Cardiac fibroblast (primary cell): ENCODE results near the gene MEGF11.

Source experiments
- DNase-seq, 2 donors: peaks; one replicate each; pipeline versions ENCODE4 v3.0.0 to v3.0.0-alpha.2; 2010; ENCODE audit warnings: low read depth in 2 of 2
- H3K4me3 ChIP-seq, 2 donors: replicated peaks in 1 of 2; 1 replicate in 1 of 2; 2 replicates in 1 of 2; pipeline ENCODE4 v1.5.1; 2011; ENCODE audit warnings: low read depth in 2 of 2, low read length in 2 of 2, mild to moderate bottlenecking in 2 of 2, moderate library complexity in 1 of 2
- TF ChIP-seq, protein P1 (sequence below): IDR thresholded peaks from one replicate; pipeline ENCODE4 v1.5.1; 2011; ENCODE audit warnings: low read depth, mild to moderate bottlenecking, low read length, inconsistent platforms

MEGF11 gene

DNA sequence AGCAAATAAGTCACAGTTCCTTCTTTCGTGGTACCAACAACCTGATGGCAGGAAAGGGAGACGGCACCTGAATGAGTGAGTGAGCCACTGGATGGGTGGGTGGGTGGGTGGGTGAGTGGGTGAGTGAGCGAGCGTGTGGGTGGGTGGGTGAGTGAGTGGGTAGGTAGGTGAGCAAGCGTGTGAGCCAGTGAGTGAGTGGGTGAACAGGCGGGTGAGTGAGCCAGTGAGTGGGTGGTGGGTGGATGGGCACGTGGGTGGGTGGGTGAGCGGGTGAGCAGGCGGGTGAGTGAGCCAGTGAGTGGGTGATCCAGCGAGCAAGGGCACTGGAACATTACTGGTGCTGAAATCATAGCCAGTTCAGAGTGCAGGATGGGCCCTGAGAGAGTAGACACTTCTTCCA is 152.8 kb downstream of the MEGF11 start:
- H3K4me3 ChIP-seq = no peak overlapping the region
- TF ChIP-seq, protein P1, sequence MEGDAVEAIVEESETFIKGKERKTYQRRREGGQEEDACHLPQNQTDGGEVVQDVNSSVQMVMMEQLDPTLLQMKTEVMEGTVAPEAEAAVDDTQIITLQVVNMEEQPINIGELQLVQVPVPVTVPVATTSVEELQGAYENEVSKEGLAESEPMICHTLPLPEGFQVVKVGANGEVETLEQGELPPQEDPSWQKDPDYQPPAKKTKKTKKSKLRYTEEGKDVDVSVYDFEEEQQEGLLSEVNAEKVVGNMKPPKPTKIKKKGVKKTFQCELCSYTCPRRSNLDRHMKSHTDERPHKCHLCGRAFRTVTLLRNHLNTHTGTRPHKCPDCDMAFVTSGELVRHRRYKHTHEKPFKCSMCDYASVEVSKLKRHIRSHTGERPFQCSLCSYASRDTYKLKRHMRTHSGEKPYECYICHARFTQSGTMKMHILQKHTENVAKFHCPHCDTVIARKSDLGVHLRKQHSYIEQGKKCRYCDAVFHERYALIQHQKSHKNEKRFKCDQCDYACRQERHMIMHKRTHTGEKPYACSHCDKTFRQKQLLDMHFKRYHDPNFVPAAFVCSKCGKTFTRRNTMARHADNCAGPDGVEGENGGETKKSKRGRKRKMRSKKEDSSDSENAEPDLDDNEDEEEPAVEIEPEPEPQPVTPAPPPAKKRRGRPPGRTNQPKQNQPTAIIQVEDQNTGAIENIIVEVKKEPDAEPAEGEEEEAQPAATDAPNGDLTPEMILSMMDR = no peak
- DNase-seq = no peak

DNA sequence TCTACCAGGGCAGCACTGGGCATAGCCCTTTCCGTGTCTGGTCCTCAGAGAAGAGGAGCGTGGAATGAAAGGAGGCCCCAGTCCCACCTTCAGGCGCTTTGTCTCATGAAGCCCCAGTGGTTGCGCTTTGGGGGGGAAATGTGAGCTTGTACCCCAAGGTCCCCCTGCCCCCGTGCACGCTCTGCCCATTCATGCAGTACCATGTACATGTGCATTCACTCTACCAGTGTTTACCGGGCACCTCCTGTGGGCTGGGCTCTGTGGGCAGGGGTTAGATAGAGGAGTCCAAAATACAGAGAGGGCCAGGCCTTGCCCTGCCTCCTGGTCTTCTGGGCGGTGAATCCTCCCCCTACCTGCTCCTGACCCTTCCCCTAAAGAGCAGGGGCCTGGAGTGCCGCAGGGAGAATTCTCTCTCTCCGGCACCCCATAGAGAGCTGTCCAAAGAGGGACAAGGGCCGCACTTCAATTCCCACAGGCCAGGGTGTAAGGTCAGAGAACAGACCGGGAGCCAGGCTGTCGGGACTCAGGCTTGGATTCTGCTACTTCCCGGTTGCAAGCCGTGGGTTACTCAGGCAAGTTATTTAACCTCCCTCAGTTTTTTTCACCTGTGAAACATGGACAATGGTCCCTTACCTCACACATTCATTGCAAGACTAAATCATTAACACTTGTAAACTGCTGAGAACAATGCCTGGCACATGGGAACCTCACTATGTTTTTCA is 153.4 kb downstream of the MEGF11 start:
- TF ChIP-seq, protein P1 = no peak
- DNase-seq = no peak
- no peak overlapping the region for H3K4me3 ChIP-seq

DNA sequence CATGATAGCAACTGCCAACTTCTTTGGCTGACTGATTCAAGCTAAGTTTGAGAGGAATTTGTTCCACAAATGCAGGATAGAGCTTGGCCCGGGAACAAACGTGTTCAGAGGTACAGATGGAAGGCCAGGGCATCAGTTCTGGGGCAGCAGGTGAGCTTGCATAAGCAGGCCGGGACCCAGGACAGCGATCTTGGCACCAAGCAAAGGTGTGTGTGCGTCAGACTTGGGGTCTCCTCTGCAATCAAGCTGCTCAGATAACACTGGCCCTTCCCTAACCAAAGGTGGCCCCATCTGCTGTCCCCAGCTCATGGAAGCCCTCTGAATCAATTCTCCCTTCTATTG is 155.6 kb downstream of the MEGF11 start:
- DNase-seq = no peak
- TF ChIP-seq, protein P1 = no peak
- no peak overlapping the region for H3K4me3 ChIP-seq

DNA sequence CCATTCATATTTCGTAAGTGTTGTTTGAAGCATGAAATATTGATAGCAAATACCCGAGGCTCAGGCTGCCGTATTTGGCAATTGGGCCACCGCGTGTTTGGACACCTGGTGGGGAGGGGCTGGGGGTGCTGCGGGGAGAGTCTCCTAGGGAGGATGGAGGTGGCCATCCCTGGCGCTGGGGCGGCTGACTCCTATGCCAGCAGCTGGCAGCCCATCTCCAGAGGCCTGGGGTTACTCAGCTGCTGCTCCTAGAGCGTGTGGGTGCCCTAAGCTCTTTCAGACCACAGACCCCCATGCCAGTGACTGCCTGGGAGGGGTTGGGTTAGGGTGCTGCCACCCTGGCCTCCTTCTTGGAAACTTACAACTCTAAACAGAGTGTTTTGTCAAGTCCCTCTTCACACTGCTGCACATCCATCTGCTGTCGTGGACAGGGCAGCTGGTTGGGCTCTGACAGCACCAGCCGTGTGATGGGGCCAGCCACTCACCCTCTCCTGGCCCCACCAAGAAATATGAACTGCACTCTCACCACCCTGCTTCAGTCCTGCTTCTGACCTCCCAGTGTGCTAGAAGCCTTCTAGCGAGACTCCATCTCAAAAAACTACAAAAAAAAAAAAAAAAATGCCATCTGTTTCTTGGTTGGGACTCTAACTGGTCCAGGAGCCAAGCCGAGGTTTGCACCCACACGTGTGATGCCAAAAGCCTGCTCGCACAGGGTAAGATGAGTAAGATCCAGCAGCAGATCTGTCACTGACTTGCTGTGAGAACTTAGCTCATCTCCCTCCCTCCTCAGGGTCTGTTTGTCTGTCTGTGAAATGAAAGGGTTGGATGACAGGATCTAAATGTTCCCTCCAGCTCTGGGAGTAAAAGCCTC is 156.2 kb downstream of the MEGF11 start:
- no peak for DNase-seq
- H3K4me3 ChIP-seq = no peak overlapping the region
- TF ChIP-seq, protein P1 = no peak

DNA sequence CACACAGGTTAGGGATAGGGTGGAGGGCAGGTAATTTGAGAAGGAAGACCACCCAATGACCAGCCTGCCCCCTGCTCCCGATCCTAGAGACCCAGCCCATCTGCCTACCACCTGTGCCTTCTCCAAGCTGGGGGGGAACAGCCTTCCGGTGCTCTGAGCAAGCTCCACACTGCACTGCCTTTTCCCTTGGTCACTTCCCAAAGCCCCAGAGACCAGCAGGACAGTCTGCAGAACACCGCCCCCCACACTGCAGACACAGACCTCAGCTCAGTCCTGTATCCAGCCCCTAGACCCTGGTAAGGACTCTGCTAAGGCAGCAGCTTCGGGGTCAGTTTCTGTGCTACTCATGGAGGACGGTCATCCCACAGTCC is 156.9 kb downstream of the MEGF11 start:
- no peak for DNase-seq
- no peak overlapping the region for H3K4me3 ChIP-seq
- TF ChIP-seq, protein P1 = no peak

DNA sequence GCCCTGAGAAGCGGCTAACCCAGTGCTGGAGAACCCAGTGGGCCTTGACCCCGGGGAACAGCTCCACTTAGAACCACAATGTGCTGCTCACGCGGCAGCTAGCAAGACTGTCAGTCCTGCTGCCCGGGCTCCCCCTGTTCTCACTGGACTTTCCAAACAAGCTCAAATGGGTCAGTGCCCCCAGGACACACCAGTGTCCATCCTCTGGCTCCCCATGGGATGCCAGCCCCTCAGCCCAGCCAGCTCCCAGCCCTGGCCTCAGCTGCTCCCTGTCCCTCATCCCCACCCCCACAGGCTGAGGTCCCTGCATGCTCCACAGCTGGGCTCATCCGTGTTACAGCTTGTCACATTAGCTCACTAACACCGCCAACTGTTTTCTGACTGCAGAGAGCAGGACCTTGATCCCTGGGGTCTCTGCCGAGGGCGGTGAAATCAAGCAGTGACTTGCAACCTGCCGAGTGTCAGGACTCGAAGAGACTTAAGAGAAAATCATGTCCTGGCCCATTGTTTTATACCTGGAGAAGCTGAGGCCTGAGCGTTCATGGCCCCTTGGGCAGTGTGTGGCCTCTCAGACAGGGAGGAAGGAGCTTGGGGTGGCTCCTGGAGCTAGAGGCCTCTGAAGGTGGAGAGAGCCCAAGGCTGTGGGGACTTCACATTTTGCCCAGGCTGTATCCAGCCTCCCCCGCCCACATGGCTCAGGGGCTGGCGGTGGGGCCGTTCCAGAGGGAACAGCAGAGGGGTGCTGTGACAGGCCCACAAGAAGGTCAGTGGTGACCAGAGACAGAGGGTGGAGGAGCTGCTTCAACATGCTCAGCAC is 157.5 kb downstream of the MEGF11 start:
- H3K4me3 ChIP-seq = no peak overlapping the region
- TF ChIP-seq, protein P1 = no peak
- DNase-seq = no peak
